GM10248 (cell line): ENCODE measurements around the gene COG7.
A peak's percentile ranks its signal among the peaks of the same experiment; 100 is the strongest.

Source experiments
- CTCF ChIA-PET: fragments of 300-600 bp; sonication (Branson Sonifier 250); formaldehyde crosslinking; extraction: SDS; loops from one replicate; lab custom pipeline; 2021; ENCODE audit warnings: antibody characterized with exemption; lab: Yijun Ruan, JAX
- POLR2A ChIA-PET: fragments of 350-650 bp; sonication (Branson Sonifier 250); formaldehyde crosslinking; extraction: SDS; loops from one replicate; lab custom pipeline; 2020; ENCODE audit warnings: antibody characterized with exemption; lab: Yijun Ruan, JAX
- DNase-seq: peaks from one replicate; pipeline ENCODE4 v3.0.0; 2012; ENCODE audit errors: extremely low spot score
- TF ChIP-seq, protein P1 (sequence below): IDR thresholded peaks from 2 replicates; pipeline ENCODE4 v1.5.1; 2012; ENCODE audit warnings: mild to moderate bottlenecking, low read depth; ENCODE audit errors: extremely low read depth, missing control alignments, control extremely low read depth

COG7 gene

DNA sequence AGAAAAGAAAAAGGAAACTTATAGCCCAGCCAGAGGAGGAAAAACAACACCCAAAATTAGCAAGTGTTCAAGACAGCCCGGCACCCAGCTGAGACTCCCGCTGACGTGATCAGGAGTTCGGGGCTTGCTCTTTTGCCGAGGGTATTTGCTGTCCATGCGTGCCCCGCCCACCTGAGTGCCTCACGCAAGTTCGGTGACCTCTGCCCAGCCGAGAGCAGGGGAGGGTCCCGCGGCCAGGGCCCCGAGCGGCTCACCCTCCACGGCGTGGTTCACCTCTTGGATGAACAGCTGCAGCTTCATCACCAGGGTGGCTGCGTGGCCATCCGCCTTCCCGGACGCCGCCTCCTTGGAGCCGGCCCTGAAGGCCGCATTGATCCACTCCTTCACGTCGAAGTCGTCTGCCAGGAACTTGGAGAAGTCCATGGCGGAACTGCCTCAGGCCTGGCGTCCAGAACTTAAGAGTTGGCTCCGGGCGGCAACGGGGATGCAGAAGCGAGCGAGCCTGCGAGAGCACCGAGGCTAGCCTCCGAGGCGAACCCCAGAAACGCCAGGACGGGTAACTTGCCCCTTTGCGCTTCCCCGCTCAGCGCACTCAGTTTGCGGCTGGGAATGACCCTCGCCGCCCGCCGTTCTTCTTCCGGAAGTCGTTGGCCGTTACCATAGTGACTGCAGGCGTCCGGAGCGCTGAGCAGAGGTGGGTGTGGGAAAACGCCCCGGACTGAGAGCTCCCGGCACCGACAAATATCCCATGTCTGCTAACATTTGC, at the start of gene COG7:
Gene COG7 (minus strand): TSS at position 618 of the 766 bp plus-strand sequence. CDS start 195 bp downstream, at position 423.
- peak; percentile 91 for DNase-seq
- POLR2A ChIA-PET, result no interaction called here
- CTCF ChIA-PET, result interaction anchor here (0.8 to 12.6 kb wide), 6 partner anchors 11 to 270 kb away, joined by 3 to 98 read pairs (median 3); partner anchors contain the start of gene SCNN1G
- TF ChIP-seq, protein P1, sequence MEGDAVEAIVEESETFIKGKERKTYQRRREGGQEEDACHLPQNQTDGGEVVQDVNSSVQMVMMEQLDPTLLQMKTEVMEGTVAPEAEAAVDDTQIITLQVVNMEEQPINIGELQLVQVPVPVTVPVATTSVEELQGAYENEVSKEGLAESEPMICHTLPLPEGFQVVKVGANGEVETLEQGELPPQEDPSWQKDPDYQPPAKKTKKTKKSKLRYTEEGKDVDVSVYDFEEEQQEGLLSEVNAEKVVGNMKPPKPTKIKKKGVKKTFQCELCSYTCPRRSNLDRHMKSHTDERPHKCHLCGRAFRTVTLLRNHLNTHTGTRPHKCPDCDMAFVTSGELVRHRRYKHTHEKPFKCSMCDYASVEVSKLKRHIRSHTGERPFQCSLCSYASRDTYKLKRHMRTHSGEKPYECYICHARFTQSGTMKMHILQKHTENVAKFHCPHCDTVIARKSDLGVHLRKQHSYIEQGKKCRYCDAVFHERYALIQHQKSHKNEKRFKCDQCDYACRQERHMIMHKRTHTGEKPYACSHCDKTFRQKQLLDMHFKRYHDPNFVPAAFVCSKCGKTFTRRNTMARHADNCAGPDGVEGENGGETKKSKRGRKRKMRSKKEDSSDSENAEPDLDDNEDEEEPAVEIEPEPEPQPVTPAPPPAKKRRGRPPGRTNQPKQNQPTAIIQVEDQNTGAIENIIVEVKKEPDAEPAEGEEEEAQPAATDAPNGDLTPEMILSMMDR, result no peak

DNA sequence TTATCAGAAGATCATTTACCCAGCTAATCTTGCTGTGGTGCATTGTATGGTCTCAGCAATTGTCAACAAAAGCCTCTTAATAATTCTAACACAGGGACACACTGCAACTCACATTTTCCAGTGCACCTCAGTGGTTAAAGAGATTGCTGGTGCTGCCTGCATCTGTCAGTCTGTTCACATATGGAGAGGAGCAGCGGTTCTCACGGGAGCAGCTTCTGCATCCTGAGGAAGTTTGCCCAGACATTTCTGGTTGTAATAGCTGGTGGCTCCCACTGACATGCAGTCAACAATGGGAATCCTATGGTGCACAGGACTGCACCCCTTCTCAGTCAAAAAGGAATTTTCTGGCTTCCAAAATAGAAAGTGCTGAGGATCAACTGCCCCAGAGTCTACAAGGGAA, 49.5 kb upstream of the COG7 start:
- TF ChIP-seq, protein P1, result no peak
- CTCF ChIA-PET, result no interaction called here
- POLR2A ChIA-PET, result no interaction called here
- no peak for DNase-seq

DNA sequence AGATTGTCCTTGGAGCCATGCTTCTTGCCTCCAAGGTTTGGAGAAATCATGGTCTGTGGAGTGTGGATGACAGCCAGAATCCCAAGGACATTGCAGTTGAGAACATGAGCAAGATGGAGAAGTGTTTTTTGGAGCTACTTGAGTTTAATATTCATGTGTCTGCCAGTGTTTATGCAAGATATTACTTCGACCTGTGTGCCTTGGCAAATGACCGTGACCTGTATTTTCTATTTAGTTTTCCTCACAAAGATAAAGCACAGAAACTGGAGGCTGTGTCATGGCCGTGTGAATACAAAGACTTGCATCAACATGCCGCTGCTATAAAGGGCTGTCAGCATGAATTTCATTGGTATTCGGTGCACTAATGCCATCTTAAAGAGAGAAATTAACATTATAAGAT, 48.3 kb upstream of the COG7 start:
- POLR2A ChIA-PET, result no interaction called here
- CTCF ChIA-PET, result interaction anchor here (1.2 kb wide), 1 partner anchor 8 kb away, joined by 3 read pairs; no protein-coding TSS in a partner anchor
- DNase-seq, result no peak
- TF ChIP-seq, protein P1, result no peak

DNA sequence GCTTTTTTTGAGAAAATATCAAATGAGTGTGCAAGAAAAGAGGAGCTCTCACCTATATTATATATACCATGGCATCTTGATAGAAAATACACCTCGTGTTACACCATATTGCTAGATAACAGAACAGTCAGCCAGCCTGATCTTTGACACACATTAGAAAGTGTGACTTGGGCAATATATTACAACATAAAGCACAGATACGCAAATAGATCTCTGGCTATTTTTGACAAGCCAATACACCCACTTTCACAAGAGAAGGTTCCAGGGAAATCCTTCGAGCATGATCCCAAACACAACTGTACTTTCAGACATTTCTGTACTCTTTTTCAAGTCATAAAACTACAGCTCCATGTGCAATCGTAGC, 47.9 kb upstream of the COG7 start:
- POLR2A ChIA-PET, result no interaction called here
- TF ChIP-seq, protein P1, result no peak
- DNase-seq, result no peak
- CTCF ChIA-PET, result interaction anchor here (1.2 kb wide), 1 partner anchor 8 kb away, joined by 3 read pairs; no protein-coding TSS in a partner anchor

DNA sequence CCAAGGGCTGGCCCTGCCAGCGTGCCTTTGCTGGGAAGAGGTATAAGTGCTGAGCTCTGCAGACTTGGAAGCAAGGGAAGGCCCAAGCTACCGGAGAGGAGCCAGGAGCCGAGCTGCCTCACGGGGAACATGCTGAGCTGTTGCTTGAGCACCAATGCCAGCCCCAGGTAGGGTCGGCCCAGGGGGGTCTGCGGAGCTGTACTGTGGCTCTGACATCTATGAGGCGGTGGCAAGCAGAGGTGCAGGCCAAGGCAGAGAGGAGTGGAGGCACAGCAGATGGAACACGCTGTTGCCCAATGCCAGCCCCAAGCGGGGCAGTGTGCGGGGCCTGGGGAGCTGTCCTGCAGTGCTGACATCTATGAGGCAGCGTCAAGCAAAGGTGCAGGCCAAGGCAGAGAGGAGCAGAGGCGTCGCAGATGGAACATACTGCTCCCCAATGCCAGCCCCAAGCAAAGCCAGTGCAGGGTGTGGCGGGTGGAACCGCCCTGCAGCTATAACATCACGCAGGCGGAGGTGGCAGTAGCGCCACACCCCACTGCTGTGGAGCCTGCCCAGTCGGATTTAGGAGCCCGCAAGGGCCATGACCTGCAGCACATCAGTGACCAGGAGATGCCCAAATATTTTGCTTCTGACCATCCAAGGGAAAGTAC, 47.3 kb upstream of the COG7 start:
- TF ChIP-seq, protein P1, result no peak
- no peak for DNase-seq
- ChIA-PET POLR2A (interaction anchor here (0.5 to 0.9 kb wide), 3 partner anchors 7 to 565 kb away, joined by 3 to 4 read pairs (median 4); partner anchors contain the start of gene GGA2), CTCF (interaction anchor here (0.5 to 1.2 kb wide), 4 partner anchors 9 to 304 kb away, joined by 3 to 5 read pairs (median 3); no protein-coding TSS in a partner anchor)

DNA sequence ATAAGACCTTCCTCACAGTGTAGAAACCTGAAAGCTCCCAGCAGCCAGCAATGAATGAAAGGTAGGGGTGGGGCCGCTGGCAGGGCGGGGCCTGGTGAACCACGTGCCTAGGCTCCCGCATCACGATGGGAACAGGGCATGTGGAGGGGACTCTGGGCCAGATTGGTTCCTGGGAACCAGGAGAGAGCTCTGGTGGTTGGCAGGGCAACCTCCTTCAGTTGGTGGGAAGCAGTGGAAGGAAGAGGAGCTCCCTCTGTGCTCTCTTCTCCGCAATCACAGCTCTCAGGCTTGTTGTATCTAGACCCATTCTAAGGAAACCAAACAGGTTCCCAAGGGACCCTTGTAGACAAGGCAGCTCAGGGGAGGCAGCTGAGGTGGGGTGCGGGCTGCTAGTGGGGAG, 46.8 kb upstream of the COG7 start:
- CTCF ChIA-PET, result interaction anchor here (0.5 to 1.2 kb wide), 4 partner anchors 10 to 305 kb away, joined by 3 to 5 read pairs (median 3); no protein-coding TSS in a partner anchor
- POLR2A ChIA-PET, result interaction anchor here (0.5 to 0.9 kb wide), 3 partner anchors 8 to 564 kb away, joined by 3 to 4 read pairs (median 4); partner anchors contain the start of gene GGA2
- DNase-seq, result no peak
- TF ChIP-seq, protein P1, result no peak
